Astrocyte of the cerebellum (primary cell): ENCODE measurements around the gene SRRD.

Experiments
- DNase-seq: peaks from one replicate; pipeline ENCODE4 v3.0.0-alpha.2; 2011; ENCODE audit warnings: low read depth
- H3K4me3 ChIP-seq: 2 replicates; pipeline ENCODE4 v1.5.1; 2011; ENCODE audit warnings: mild to moderate bottlenecking, low read depth, low read length, moderate library complexity
- in situ Hi-C: cut with HindIII; loops from 2 replicates; pipeline ENCODE4 v1.10.0; 2017; ENCODE audit warnings: low sequenced_read_pairs
- TF ChIP-seq, protein P1 (sequence below): IDR thresholded peaks from 2 replicates; pipeline ENCODE4 v1.5.1; 2012; ENCODE audit warnings: low read length, low read depth, moderate library complexity, mild to moderate bottlenecking; ENCODE audit errors: missing control alignments

The SRRD gene

DNA sequence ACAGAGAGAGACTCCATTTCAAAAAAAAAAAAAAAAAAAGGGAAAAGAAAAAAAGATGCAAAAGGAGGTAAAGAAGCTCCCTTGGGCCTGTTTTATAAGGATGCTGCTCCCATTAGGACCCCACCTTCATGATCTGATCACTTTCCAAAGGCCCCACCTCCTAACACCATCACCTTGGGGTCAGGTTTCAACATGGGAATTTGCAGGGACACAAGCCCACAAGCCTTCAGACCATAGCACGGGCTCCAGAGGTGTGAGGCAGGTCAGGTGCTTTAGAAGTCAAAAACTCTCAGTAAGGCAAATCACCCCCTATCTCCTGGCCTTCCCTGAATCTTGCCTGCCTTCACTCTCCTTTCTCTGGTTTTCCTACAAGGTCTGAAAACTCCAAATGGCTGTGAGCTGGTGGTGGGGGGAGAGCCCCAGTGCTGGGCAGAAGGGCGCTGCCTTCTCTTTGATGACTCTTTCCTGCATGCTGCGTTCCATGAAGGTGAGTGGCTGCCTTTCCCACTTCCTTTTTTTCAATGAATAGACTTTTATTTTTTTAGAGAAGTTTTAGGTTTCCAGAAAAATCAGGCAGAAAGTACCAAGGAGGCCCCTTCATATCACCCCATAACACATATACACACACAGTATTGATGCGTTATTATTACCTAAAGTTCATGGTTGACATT, 41.5 kb upstream of the SRRD start:
- no peak overlapping the region for H3K4me3 ChIP-seq
- in situ Hi-C loops, result no loop called here
- no peak for DNase-seq
- TF ChIP-seq, protein P1, sequence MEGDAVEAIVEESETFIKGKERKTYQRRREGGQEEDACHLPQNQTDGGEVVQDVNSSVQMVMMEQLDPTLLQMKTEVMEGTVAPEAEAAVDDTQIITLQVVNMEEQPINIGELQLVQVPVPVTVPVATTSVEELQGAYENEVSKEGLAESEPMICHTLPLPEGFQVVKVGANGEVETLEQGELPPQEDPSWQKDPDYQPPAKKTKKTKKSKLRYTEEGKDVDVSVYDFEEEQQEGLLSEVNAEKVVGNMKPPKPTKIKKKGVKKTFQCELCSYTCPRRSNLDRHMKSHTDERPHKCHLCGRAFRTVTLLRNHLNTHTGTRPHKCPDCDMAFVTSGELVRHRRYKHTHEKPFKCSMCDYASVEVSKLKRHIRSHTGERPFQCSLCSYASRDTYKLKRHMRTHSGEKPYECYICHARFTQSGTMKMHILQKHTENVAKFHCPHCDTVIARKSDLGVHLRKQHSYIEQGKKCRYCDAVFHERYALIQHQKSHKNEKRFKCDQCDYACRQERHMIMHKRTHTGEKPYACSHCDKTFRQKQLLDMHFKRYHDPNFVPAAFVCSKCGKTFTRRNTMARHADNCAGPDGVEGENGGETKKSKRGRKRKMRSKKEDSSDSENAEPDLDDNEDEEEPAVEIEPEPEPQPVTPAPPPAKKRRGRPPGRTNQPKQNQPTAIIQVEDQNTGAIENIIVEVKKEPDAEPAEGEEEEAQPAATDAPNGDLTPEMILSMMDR, result no peak

DNA sequence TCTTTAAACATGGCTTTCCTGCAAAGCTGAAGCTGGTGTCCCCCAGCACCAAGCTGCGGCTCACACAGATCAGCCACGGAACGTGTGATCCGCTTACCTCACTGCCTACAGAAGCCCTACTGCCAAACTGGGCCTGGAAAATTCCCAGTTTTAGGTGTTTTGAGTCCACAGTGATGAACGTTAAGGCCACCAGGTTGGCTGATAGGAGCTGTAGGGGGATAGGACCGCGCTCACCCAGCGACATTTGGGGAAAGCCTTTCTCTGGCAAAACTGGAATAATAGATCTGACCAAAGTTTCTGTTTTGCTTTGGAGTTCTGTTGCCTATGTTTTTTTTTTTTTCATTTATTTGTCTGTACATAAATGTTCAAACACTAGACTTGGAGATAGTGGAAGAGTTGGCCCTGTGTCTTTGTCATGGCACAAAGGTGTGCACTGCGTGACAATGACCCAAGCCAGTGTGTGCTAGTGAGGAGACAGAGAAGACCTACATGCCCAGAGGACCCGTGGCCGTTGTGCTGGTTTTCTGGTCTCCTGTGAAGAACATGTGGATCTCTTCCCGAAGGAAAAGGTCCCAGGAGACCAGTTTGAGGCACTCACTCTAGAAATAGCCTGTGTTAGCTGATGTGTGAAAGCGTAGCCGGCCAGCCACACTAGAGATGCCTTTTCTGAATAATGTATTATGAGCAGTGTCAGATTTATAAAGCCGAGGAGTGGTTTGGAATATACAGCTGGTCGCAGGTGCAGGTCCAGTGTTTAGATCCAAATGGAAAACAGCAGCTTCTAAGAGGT, 39.6 kb upstream of the SRRD start:
- in situ Hi-C loops, result no loop called here
- H3K4me3 ChIP-seq, result no peak overlapping the region
- no peak for DNase-seq
- TF ChIP-seq, protein P1, result no peak

DNA sequence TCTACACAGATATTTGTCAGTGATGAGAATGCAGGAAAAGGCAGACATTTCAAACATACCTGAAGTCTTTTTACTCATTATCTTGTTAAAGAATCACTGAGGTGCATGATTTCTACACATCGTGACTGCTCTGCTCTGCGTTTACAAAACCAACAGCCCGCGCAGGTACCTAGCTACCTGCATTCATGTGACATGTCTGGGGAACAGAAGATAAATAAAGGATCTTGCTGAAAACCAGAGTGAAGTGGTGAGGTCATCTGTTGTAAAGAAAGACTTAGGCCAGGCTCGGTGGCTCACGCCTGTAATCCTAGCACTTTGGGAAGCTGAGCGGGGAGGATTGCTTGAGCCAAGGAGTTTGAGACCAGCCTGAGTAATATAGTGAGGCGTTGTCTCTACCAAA, 38.9 kb upstream of the SRRD start:
- TF ChIP-seq, protein P1, result no peak
- no peak for DNase-seq
- in situ Hi-C loops, result no loop called here
- H3K4me3 ChIP-seq, result no peak overlapping the region

DNA sequence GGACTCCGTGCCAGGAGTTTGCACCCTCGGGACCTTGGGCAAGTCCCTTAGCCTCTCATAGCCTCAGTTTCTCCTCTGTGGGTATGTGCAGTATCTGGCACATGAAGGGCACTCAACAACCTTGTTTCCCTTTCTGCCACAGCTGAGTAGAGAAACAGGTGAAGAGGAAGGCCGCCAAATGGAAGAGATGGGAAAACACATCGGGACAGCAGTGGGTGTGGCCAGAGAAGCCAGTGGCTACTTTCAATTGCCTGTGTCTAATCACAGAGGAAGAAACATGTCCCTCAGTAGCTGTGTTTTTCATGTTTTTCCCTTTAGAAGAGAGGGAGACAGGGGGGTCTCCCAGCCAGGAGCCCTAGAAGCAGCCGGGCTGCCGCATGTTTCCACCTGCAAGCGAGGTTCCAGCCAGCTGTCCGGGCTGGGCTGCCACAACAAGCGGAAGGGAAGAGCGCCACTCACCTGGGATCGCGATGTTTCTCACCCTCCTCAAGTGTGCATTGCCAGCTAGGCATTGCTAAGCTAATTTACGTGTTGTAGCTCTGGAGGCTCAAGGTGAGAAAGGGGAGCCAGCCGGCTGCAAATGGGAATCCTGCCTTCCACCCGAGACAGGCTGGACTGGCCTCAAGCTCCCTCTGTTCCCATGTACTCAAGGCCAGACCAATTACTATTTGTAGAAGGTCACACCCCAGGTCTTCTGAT, 38.0 kb upstream of the SRRD start:
- TF ChIP-seq, protein P1, result no peak
- DNase-seq, result no peak
- in situ Hi-C loops, result no loop called here
- H3K4me3 ChIP-seq, result no peak overlapping the region

DNA sequence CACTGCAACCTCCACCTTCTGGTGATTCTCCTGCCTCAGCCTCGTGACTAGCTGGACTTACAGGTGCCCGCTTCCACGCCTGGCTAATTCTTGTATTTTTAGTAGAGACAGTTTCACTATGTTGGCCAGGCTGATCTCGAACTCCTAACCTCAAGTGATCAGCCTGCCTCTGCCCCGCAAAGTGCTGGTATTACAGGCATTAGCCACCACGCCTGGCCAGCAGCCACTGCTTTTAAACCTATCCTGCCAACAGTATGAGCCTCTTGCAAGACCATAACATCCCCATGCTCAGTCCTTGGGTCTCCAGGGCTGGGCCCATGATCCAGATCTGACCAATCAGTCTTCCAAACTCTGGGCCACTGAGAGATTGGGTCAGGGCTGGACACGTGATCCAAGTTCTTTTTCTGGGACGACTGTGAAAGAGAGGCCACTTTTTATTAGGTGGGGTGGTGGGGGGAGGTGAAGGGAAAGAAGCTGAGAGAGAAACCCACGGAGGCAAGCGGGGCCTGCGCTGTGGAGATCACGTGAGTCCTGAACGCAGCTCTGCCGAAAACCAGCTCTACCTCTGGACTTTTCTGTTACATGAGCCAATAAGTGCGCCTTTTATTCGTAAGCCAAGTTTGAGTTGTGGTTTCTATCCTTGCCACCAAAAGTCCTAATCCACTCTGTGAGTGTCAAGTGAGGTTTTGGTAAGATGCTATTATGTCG, 36.7 kb upstream of the SRRD start:
- no peak for DNase-seq
- H3K4me3 ChIP-seq, result no peak overlapping the region
- in situ Hi-C loops, result no loop called here

More for the DNA sequence above, 36.7 kb upstream of the SRRD start:
- TF ChIP-seq, protein P1, result no peak
